ENCODE results near the gene PAK5. TPM values are rescaled to one million over a fixed set of nuclear protein-coding genes. Genes with fewer than 3 reads are reported as not detected.

Gene PAK5
- total and polyA plus RNA-seq, 9 of the 15 experiments (the other 6 are each of a cell fraction or from before 2014, with no cell fraction given) = not detected

- TF ChIP-seq SAFB2 (IDR thresholded peaks at IDR 0.05; ENCODE audit: borderline replicate concordance, low read depth, low read length, severe bottlenecking) (no peak), CREB5 (CRISPR knock-in tag; IDR thresholded peaks at IDR 0.05) (no peak), ZFX (CRISPR knock-in tag; IDR thresholded peaks at IDR 0.05) (no peak), SNRNP70 (optimal IDR thresholded peaks at IDR 0.05; ENCODE audit: low read depth, low read length) (no peak), NELFE (IDR thresholded peaks at IDR 0.05; ENCODE audit: insufficient read depth, insufficient read length) (no peak), SMAD2 (IDR thresholded peaks at IDR 0.05; ENCODE audit: low read depth, low read length) (no peak), CTBP1 (IDR thresholded peaks at IDR 0.05; ENCODE audit: borderline replicate concordance) (no peak), ZNF778 (CRISPR knock-in tag; IDR thresholded peaks at IDR 0.05) (no peak), ATF7 (IDR thresholded peaks at IDR 0.05) (no peak), ZNF121 (CRISPR knock-in tag; conservative IDR thresholded peaks at IDR 0.05) (no peak), PHF8 (IDR thresholded peaks at IDR 0.05; ENCODE audit: borderline replicate concordance, low read length) (no peak)
- TF ChIP-seq, protein P1, sequence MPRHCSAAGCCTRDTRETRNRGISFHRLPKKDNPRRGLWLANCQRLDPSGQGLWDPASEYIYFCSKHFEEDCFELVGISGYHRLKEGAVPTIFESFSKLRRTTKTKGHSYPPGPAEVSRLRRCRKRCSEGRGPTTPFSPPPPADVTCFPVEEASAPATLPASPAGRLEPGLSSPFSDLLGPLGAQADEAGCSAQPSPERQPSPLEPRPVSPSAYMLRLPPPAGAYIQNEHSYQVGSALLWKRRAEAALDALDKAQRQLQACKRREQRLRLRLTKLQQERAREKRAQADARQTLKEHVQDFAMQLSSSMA (CRISPR knock-in tag; IDR thresholded peaks at IDR 0.05) = no peak
- TF ChIP-seq, protein P2, sequence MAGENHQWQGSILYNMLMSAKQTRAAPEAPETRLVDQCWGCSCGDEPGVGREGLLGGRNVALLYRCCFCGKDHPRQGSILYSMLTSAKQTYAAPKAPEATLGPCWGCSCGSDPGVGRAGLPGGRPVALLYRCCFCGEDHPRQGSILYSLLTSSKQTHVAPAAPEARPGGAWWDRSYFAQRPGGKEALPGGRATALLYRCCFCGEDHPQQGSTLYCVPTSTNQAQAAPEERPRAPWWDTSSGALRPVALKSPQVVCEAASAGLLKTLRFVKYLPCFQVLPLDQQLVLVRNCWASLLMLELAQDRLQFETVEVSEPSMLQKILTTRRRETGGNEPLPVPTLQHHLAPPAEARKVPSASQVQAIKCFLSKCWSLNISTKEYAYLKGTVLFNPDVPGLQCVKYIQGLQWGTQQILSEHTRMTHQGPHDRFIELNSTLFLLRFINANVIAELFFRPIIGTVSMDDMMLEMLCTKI (IDR thresholded peaks at IDR 0.05; ENCODE audit: partially characterized antibody) = no peak
These were observed 348.2 kb downstream of the PAK5 start (continued) for GRCh38 chr20:9490631-9491030.
